C4-2B (cell line): Measurements from ENCODE around the gene ADGRD1.

Experiments
- CTCF ChIP-seq: fragments of 450-650 bp; conservative IDR thresholded peaks from 2 replicates; pipeline ENCODE4 v1.5.1; 2017; ENCODE audit warnings: mild to moderate bottlenecking
- ZFX ChIP-seq: fragments of 450-650 bp; IDR thresholded peaks from 2 replicates; pipeline ENCODE4 v1.6.1; 2017

DNA sequence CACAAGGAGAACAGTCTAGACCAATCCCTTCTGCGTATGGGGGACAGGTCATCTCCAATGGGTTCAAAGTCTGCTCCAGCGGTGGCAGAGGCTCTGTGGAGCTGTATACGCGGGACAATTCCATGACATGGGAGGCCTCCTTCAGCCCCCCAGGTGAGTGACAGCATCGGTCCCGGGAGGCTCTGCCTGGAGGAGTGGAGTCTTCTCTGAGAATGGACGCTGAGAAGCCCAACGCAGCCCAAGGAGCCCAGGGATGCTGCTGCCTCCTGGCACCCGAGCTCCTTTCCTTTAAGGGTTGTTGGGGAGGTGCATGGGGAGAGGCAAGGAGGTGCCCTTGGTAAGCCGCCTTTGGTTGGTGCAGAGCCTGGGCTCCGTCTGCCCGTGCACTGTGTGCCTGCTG, 28.2 kb downstream of the ADGRD1 start:
- TF ChIP-seq CTCF (no peak), ZFX (no peak)
